Colonic mucosa (tissue), 4 donors: ENCODE measurements around the gene SLIT1. TPM values are rescaled to one million over a fixed set of nuclear protein-coding genes. Genes with fewer than 3 reads are reported as not detected.

Experiments
- DNase-seq: peaks from one replicate; pipeline ENCODE4 v3.0.0-alpha.2; 2020
- H3K27ac ChIP-seq: fragments of 200-600 bp; one replicate; pipeline ENCODE4 v1.8.0; 2021
- H3K27me3 ChIP-seq: fragments of 200-600 bp; one replicate; pipeline ENCODE4 v1.8.0; 2021
- H3K36me3 ChIP-seq: fragments of 200-600 bp; one replicate; pipeline ENCODE4 v1.8.0; 2021
- H3K4me1 ChIP-seq: fragments of 200-600 bp; one replicate; pipeline ENCODE4 v1.8.0; 2021; ENCODE audit warnings: mild to moderate bottlenecking
- H3K4me3 ChIP-seq: fragments of 200-600 bp; one replicate; pipeline ENCODE4 v1.8.0; 2021
- H3K9ac ChIP-seq, 2 donors: one replicate each; pipeline ENCODE4 v1.7.0; 2013; ENCODE audit warnings: control low read depth in 2 of 2, low read depth in 2 of 2, low read length in 2 of 2
- H3K9me3 ChIP-seq: fragments of 200-600 bp; one replicate; pipeline ENCODE4 v1.8.0; 2021
- intact Hi-C: fragments of 100-400 bp; cut with DNase I; formaldehyde crosslinking; loops from one replicate; pipeline ENCODE4 v1.14.1; 2022
- total RNA-seq, 2 donors: library from RNA; stranded (reverse); fragmentation: NEBNext Ultra II Directional in 1 of 2; extraction: Animal tissue kit (Norgen Biotek cat#: 25700) in 1 of 2; gene quantifications; one replicate each; pipeline ENCODE4 v1.2.1, GENCODE V29; 2021
- TF ChIP-seq, protein P1 (sequence below): fragments of 200-600 bp; IDR thresholded peaks from one replicate; pipeline ENCODE4 v1.8.0; 2022; ENCODE audit warnings: antibody characterized with exemption, mild to moderate bottlenecking
- donor health status: healthy.
- donor health status: DM: no; HTN: no; CAD: no.
- donor health status: DM: no; HTN: no; CAD: no.

Gene SLIT1
- total RNA-seq, 2 donors from 2014 or later = 0.17 to 0.24 TPM

DNA sequence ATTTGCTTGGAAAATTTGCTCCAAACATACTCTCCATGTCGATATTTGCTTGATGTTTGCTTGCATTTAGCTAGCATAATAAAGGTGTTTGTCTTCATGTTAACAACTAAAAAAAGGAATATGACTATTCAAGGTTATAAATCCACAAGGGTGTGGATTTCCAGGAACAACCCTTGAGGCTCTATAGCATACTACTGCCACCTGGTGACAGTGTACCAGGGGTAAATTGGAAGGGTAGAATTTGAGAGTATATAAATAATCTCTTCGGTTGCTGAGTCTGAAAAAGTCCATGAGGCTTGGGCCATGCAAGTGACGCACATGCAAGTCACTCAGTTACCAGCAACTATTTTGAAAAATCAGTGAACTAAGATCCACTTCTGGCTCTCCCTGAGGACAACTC lies 68.4 kb downstream of the SLIT1 start:
- intact Hi-C loops = loop anchor here (5.0 kb wide), 1 partner anchor 45 kb away; no protein-coding TSS in a partner anchor
- peak; percentile 20 for DNase-seq

DNA sequence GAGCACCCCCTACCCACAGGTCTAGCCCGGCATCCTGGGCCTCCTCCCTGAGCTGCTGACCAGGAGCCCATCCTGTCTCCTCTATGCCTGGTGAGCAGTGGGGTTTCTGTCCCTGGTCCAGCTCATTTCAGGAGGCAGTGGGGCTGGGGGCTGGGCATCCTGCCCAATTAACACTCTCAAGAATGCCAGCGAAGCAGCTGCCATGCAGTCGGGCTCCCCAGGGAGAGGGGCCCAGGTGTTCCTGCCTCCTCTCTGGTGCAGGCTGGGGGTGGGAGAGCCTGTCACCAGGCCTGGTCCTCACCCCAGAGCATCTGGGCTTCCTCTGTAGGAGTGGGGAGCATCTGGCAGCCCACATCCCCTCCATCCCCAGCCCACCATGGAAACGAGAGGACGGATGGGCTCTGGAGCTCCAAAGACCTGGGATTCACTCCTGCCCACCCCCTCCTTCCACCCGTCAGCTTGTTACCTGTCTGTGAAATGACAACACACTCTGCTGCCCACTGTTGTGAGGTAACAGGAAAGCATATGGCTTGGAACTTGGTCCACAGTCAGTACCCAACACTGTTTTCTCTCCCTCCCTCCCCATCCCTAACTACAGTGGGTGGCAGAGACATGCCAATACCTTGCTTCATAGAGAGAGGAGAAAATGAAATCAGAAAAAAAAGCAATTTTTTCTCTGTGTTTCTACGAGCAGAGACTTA lies 69.1 kb downstream of the SLIT1 start:
- no peak overlapping the region for H3K4me3 ChIP-seq
- no peaks in the 10 kb centered on the region for H3K27me3 ChIP-seq
- no peak overlapping the region for H3K9ac ChIP-seq
- intact Hi-C loops = loop anchor here (5.0 kb wide), 1 partner anchor 44 kb away; no protein-coding TSS in a partner anchor
- no peaks in the 10 kb centered on the region for H3K9me3 ChIP-seq
- H3K36me3 ChIP-seq = no peaks in the 10 kb centered on the region
- no peak overlapping the region for H3K27ac ChIP-seq
- DNase-seq = no peak
- H3K4me1 ChIP-seq = no peaks in the 10 kb centered on the region
- TF ChIP-seq, protein P1, sequence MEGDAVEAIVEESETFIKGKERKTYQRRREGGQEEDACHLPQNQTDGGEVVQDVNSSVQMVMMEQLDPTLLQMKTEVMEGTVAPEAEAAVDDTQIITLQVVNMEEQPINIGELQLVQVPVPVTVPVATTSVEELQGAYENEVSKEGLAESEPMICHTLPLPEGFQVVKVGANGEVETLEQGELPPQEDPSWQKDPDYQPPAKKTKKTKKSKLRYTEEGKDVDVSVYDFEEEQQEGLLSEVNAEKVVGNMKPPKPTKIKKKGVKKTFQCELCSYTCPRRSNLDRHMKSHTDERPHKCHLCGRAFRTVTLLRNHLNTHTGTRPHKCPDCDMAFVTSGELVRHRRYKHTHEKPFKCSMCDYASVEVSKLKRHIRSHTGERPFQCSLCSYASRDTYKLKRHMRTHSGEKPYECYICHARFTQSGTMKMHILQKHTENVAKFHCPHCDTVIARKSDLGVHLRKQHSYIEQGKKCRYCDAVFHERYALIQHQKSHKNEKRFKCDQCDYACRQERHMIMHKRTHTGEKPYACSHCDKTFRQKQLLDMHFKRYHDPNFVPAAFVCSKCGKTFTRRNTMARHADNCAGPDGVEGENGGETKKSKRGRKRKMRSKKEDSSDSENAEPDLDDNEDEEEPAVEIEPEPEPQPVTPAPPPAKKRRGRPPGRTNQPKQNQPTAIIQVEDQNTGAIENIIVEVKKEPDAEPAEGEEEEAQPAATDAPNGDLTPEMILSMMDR = no peak

More for the DNA sequence above, 68.4 kb downstream of the SLIT1 start:
- H3K4me3 ChIP-seq = no peak overlapping the region
- no peaks in the 10 kb centered on the region for H3K4me1 ChIP-seq
- no peak overlapping the region for H3K27ac ChIP-seq
- no peak overlapping the region for H3K9ac ChIP-seq
- no peaks in the 10 kb centered on the region for H3K36me3 ChIP-seq
- TF ChIP-seq, protein P1 = peak; percentile 24
- no peaks in the 10 kb centered on the region for H3K27me3 ChIP-seq
- no peaks in the 10 kb centered on the region for H3K9me3 ChIP-seq

DNA sequence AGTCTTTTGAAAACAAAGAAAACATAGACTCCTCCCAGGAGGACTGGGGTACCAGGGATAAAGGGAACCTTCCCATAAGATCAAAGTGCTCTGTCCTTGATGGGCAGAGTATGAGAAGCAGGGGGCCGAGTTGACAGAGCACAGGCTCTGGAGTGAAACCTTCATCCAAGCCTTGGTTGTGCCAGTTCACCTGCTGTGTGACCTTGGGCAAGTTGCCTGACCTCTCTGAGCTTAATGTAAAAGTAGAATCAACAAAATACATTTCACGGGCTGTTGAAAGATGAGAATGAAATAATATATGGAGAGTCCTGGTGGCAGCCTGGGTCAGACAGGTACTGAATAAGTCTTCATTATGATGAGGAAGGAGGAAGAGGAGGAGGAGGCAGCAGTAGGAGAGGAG lies 69.9 kb downstream of the SLIT1 start:
- Histone ChIP-seq H3K36me3 (no peaks in the 10 kb centered on the region), H3K27me3 (no peaks in the 10 kb centered on the region)
- intact Hi-C loops = loop anchor here (5.0 kb wide), 1 partner anchor 44 kb away; no protein-coding TSS in a partner anchor

DNA sequence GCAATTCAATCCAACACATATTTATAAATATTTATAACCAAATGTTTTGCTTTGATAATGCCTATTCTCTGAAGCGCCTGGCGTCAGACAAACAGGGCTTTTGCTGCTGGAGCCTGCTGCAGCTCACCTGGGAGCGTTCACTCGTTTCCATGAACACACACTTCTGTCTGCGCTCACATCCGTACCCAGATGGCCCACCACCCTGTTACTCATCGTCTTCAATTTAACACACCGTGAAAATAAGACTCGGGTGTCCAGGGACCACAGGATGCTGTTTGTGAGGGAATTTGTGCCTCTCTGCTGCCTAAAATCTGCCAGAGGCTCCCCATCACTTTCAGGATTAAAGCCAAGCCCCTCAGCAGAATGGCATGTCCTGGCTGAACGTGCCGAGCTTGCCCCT lies 74.1 kb downstream of the SLIT1 start:
- intact Hi-C loops = no loop called here
- Histone ChIP-seq H3K4me3 (no peak overlapping the region), H3K9ac (no peak overlapping the region), H3K9me3 (no peaks in the 10 kb centered on the region), H3K4me1 (no peaks in the 10 kb centered on the region), H3K27me3 (peaks cover 3% of the 10 kb centered on the region), H3K36me3 (no peaks in the 10 kb centered on the region), H3K27ac (no peak overlapping the region)
- TF ChIP-seq, protein P1 = no peak
- no peak for DNase-seq

More for the DNA sequence above, 69.9 kb downstream of the SLIT1 start:
- Histone ChIP-seq H3K9me3 (no peaks in the 10 kb centered on the region), H3K9ac (no peak overlapping the region), H3K27ac (no peak overlapping the region), H3K4me3 (no peak overlapping the region), H3K4me1 (no peaks in the 10 kb centered on the region)
- TF ChIP-seq, protein P1 = no peak
- no peak for DNase-seq

DNA sequence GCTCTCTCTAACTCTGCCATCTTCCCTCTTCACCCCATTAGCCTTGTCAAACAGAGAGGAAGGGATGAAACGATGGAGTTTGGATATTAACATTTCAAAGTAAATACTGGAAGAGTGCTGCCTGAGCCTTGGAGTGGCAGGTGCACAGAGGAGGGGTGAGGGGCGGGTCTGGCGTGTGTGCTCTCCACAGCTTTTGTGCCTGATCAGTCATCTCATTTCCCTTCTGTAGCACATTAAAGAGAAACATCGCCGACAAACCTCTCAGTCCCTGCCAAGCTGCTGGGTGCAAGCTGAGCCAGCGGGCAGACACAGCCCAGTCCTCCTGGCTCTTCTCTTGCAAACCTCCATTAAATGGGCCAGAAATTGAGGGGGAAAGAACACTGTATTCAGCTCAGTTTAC lies 76.2 kb downstream of the SLIT1 start:
- Histone ChIP-seq H3K4me3 (no peak overlapping the region), H3K9me3 (no peaks in the 10 kb centered on the region), H3K27me3 (peaks cover 3% of the 10 kb centered on the region), H3K36me3 (no peaks in the 10 kb centered on the region), H3K4me1 (no peaks in the 10 kb centered on the region), H3K9ac (no peak overlapping the region), H3K27ac (no peak overlapping the region)
- intact Hi-C loops = no loop called here
- DNase-seq = no peak
- TF ChIP-seq, protein P1 = no peak
